Body of pancreas (tissue), 4 donors: ENCODE data around the gene GDPD5.

Source experiments
- POLR2A ChIP-seq, 3 donors: fragments of 450-650 bp; IDR thresholded peaks; one replicate each; pipeline ENCODE4 v1.6.1; 2016; ENCODE audit warnings: antibody characterized with exemption in 3 of 3, mild to moderate bottlenecking in 2 of 3
- TF ChIP-seq, protein P1 (sequence below), 7 experiments: fragments of 450-650 bp in 4 of 7; fragments of 200-600 bp in 3 of 7; sonication (generic) in 3 of 7; IDR thresholded peaks; one replicate each; pipeline ENCODE4 v1.5.1; 2016 to 2019; ENCODE audit warnings: antibody characterized with exemption in 7 of 7

GRCh38 chr11:75480185-75481175 lies 45.3 kb downstream of the GDPD5 start:
- TF ChIP-seq, protein P1, sequence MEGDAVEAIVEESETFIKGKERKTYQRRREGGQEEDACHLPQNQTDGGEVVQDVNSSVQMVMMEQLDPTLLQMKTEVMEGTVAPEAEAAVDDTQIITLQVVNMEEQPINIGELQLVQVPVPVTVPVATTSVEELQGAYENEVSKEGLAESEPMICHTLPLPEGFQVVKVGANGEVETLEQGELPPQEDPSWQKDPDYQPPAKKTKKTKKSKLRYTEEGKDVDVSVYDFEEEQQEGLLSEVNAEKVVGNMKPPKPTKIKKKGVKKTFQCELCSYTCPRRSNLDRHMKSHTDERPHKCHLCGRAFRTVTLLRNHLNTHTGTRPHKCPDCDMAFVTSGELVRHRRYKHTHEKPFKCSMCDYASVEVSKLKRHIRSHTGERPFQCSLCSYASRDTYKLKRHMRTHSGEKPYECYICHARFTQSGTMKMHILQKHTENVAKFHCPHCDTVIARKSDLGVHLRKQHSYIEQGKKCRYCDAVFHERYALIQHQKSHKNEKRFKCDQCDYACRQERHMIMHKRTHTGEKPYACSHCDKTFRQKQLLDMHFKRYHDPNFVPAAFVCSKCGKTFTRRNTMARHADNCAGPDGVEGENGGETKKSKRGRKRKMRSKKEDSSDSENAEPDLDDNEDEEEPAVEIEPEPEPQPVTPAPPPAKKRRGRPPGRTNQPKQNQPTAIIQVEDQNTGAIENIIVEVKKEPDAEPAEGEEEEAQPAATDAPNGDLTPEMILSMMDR (IDR thresholded peaks at IDR 0.05) = no peak
- TF ChIP-seq POLR2A (IDR thresholded peaks at IDR 0.05) = no peak
